Osteoblast (primary cell): ENCODE results near the gene PFDN1. TPM values are rescaled to one million over a fixed set of nuclear protein-coding genes. Genes with fewer than 3 reads are reported as not detected.

Experiments used
- DNase-seq: peaks from one replicate; pipeline ENCODE4 v3.0.0; 2011; ENCODE audit warnings: low spot score, mixed read lengths; ENCODE audit not compliant: insufficient read length; ENCODE audit errors: missing footprints
- H2AFZ ChIP-seq: 2 replicates; pipeline ENCODE4 v1.6.0; 2011; ENCODE audit warnings: mild to moderate bottlenecking, low read length
- H3K27ac ChIP-seq: 2 replicates; pipeline ENCODE4 v1.5.1; 2011; ENCODE audit warnings: mild to moderate bottlenecking, low read depth, low read length, moderate library complexity
- H3K27me3 ChIP-seq: 2 replicates; pipeline ENCODE4 v1.6.0; 2012; ENCODE audit warnings: mild to moderate bottlenecking, control low read depth, inconsistent platforms, low read length, moderate library complexity; ENCODE audit not compliant: insufficient read depth
- H3K36me3 ChIP-seq: 2 replicates; pipeline ENCODE4 v1.5.1; 2011; ENCODE audit warnings: mild to moderate bottlenecking, low read length, control low read depth, moderate library complexity; ENCODE audit not compliant: insufficient read depth
- H3K4me1 ChIP-seq: 2 replicates; pipeline ENCODE4 v1.5.1; 2011; ENCODE audit warnings: mild to moderate bottlenecking, low read length, control low read depth, moderate library complexity; ENCODE audit not compliant: insufficient read depth
- H3K4me2 ChIP-seq: 2 replicates; pipeline ENCODE4 v1.6.0; 2011; ENCODE audit warnings: mild to moderate bottlenecking, low read length; ENCODE audit not compliant: insufficient read depth
- H3K4me3 ChIP-seq: fragments of 200-600 bp; sonication (generic); 3 replicates; pipeline ENCODE4 v1.5.1; 2012; ENCODE audit warnings: mild to moderate bottlenecking, low read length, inconsistent platforms; ENCODE audit not compliant: insufficient read depth
- H3K79me2 ChIP-seq: 2 replicates; pipeline ENCODE4 v1.6.0; 2012; ENCODE audit warnings: mild to moderate bottlenecking, low read length, control low read depth, inconsistent platforms; ENCODE audit not compliant: insufficient read depth
- H3K9me3 ChIP-seq: 2 replicates; pipeline ENCODE4 v1.5.1; 2011; ENCODE audit warnings: low read depth, low read length, control low read depth
- H4K20me1 ChIP-seq: 2 replicates; pipeline ENCODE4 v1.6.0; 2012; ENCODE audit warnings: mild to moderate bottlenecking, low read length, control low read depth; ENCODE audit not compliant: insufficient read depth
- total RNA-seq: library from RNA; depleted of rRNA; stranded (reverse); fragments of >200 nt; gene quantifications from 2 replicates; pipeline ENCODE4 v1.2.3, GENCODE V29; 2012
- TF ChIP-seq, protein P1 (sequence below): IDR thresholded peaks from 2 replicates; pipeline ENCODE4 v1.5.1; 2011; ENCODE audit warnings: mild to moderate bottlenecking, low read depth, low read length, moderate library complexity; ENCODE audit errors: extremely low read depth

Gene PFDN1
- total RNA-seq, 1 donor: 65.9 TPM

DNA sequence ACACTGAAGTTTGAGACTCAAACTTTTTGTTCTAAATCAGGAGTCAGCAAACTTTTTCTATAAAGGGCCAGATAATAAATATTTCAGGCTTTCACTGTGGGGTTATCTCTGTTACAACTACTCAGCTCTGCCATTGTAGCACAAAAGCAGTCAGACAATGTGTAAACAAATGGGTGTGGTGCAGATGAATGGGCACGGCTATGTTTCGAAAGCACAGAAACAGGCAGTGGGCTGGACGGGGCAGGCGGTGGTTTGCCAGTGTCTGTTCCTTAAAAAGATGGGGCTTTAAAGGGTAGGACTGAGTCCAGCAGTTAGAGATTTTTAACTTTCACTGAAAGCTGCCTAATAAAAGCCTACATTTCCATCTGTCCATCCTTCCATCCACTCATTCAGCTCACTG, 48.9 kb downstream of the PFDN1 start:
- Histone ChIP-seq H3K4me2 (peak overlapping the region; percentile 29), H3K27me3 (no peaks in the 10 kb centered on the region), H3K27ac (peak overlapping the region; percentile 4), H4K20me1 (peaks cover 3% of the 10 kb centered on the region), H3K4me1 (peaks cover 35% of the 10 kb centered on the region), H3K79me2 (peaks cover 58% of the 10 kb centered on the region), H3K4me3 (no peak overlapping the region), H2AFZ (no peak overlapping the region), H3K36me3 (no peaks in the 10 kb centered on the region), H3K9me3 (no peaks in the 10 kb centered on the region)
- no peak for DNase-seq
- TF ChIP-seq, protein P1, sequence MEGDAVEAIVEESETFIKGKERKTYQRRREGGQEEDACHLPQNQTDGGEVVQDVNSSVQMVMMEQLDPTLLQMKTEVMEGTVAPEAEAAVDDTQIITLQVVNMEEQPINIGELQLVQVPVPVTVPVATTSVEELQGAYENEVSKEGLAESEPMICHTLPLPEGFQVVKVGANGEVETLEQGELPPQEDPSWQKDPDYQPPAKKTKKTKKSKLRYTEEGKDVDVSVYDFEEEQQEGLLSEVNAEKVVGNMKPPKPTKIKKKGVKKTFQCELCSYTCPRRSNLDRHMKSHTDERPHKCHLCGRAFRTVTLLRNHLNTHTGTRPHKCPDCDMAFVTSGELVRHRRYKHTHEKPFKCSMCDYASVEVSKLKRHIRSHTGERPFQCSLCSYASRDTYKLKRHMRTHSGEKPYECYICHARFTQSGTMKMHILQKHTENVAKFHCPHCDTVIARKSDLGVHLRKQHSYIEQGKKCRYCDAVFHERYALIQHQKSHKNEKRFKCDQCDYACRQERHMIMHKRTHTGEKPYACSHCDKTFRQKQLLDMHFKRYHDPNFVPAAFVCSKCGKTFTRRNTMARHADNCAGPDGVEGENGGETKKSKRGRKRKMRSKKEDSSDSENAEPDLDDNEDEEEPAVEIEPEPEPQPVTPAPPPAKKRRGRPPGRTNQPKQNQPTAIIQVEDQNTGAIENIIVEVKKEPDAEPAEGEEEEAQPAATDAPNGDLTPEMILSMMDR: no peak

DNA sequence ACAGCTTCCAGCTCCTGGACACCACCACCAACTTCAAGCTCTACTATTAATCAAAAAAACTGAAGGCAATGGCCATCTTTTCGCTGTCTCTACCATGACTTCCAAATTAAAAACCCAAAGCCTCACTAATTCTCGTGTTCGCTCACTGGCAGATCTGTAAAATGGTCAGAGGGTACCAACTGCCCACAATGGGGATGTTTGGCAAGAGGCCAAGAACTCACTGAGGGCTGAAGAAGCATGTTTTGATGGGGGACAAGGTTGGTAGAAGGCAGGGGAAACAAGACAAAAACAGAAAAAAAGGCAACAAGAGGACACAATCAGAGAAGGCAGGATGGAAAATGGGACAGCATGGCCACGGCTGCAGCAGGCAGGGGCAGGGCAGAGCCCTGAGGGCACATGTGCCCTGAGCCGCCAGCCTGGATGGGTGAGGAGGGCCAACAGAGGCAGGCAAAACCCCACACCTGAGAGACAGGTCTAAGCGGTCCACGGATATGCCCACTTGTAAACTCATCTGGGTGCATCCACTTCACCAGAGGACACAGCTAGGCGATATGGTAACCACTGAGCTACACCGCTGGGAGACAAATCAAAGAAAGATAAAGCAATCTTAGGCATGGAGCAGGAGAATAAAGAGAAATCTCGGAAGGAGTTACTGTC, 50.3 kb downstream of the PFDN1 start:
- peaks cover 3% of the 10 kb centered on the region for H4K20me1 ChIP-seq
- no peaks in the 10 kb centered on the region for H3K9me3 ChIP-seq
- no peak overlapping the region for H2AFZ ChIP-seq
- peaks cover 28% of the 10 kb centered on the region for H3K4me1 ChIP-seq
- peak overlapping the region; percentile 91 for H3K27ac ChIP-seq
- H3K36me3 ChIP-seq: no peaks in the 10 kb centered on the region
- TF ChIP-seq, protein P1: no peak
- H3K27me3 ChIP-seq: no peaks in the 10 kb centered on the region
- H3K4me3 ChIP-seq: no peak overlapping the region
- DNase-seq: no peak
- H3K79me2 ChIP-seq: peaks cover 63% of the 10 kb centered on the region
- peak overlapping the region; percentile 67 for H3K4me2 ChIP-seq

DNA sequence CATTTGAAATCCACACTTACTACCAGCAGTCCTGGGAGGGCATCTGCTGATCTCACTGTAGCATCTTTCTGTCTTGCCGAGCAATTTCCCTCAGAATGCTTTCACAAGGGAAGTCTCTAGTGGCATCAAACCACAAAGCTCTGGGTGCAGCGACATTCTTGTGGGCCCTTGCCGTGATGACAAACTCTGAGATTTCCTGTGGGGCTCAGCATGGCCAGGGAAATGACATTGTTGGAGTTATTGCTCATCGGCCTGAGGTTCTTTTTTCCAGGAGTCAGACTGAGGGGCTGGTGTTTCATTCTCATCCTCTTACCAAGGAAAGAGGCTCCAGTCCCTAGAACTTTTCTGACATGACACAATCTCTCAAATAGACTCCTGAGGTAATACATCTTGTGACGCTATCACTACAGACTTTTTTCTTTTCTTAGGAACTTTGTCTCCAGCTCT, 51.4 kb downstream of the PFDN1 start:
- peaks cover 30% of the 10 kb centered on the region for H3K4me1 ChIP-seq
- H3K79me2 ChIP-seq: peaks cover 61% of the 10 kb centered on the region
- peak overlapping the region; percentile 91 for H3K27ac ChIP-seq

DNA sequence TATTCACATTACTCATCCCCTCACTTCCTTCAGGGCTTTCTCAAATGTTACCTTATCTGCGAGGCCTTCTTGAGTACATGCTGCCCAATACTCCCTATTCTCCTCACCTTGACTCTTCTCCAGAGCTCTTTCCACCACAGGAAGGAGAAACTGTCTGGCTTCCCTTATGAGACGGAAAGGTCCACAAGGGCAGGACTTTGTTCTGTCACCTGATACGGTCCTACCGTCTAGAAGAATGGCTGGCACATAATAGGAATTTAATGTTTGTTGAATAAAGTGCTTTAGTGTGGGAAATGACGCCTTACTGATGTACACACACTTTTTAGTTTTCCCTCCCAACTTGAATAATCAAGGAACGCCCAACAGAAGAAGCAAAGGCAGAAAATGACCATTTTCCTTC, 52.5 kb downstream of the PFDN1 start:
- Histone ChIP-seq H2AFZ (no peak overlapping the region), H4K20me1 (peaks cover 5% of the 10 kb centered on the region), H3K4me1 (peaks cover 40% of the 10 kb centered on the region), H3K4me2 (no peak overlapping the region), H3K36me3 (no peaks in the 10 kb centered on the region), H3K9me3 (no peaks in the 10 kb centered on the region), H3K27me3 (no peaks in the 10 kb centered on the region), H3K27ac (peak overlapping the region; percentile 91), H3K4me3 (no peak overlapping the region), H3K79me2 (peaks cover 52% of the 10 kb centered on the region)
- TF ChIP-seq, protein P1: no peak
- no peak for DNase-seq

More for the DNA sequence above, 51.4 kb downstream of the PFDN1 start:
- H3K4me3 ChIP-seq: peak overlapping the region; percentile 31
- H3K36me3 ChIP-seq: no peaks in the 10 kb centered on the region
- no peaks in the 10 kb centered on the region for H3K27me3 ChIP-seq
- peak overlapping the region; percentile 67 for H3K4me2 ChIP-seq
- H4K20me1 ChIP-seq: peaks cover 3% of the 10 kb centered on the region
- no peaks in the 10 kb centered on the region for H3K9me3 ChIP-seq
- DNase-seq: peak; percentile 95
- H2AFZ ChIP-seq: no peak overlapping the region
- TF ChIP-seq, protein P1: no peak
